Loucy (cell line): ENCODE data around the gene DLG2.

Source experiments
- H2AFZ ChIP-seq: fragments of 200-600 bp; sonication (generic); 2 replicates; pipeline ENCODE4 v1.6.0; 2016; ENCODE audit warnings: antibody characterized with exemption, mild to moderate bottlenecking, low read length, moderate library complexity
- H3F3A ChIP-seq: fragments of 200-600 bp; 2 replicates; pipeline ENCODE4 v1.6.0; 2016; ENCODE audit warnings: antibody characterized with exemption, low read depth, mild to moderate bottlenecking
- H3K27me3 ChIP-seq: fragments of 200-600 bp; sonication (generic); 2 replicates; pipeline ENCODE4 v1.6.1; 2014; ENCODE audit warnings: low read length, mild to moderate bottlenecking; ENCODE audit not compliant: insufficient read depth, poor library complexity, severe bottlenecking
- H3K36me3 ChIP-seq: fragments of 200-600 bp; sonication (generic); 2 replicates; pipeline ENCODE4 v1.6.1; 2016; ENCODE audit warnings: low read length; ENCODE audit not compliant: insufficient read depth
- H3K4me1 ChIP-seq: fragments of 200-600 bp; sonication (generic); 2 replicates; pipeline ENCODE4 v1.5.1; 2014; ENCODE audit warnings: low read length, mild to moderate bottlenecking; ENCODE audit not compliant: insufficient read depth, poor library complexity, severe bottlenecking
- H3K4me2 ChIP-seq: fragments of 200-600 bp; sonication (generic); 2 replicates; pipeline ENCODE4 v1.6.0; 2014; ENCODE audit warnings: antibody characterized with exemption, low read length, low read depth, mild to moderate bottlenecking; ENCODE audit not compliant: poor library complexity, severe bottlenecking
- H3K4me3 ChIP-seq: fragments of 200-600 bp; sonication (generic); 2 replicates; pipeline ENCODE4 v1.5.1; 2014; ENCODE audit warnings: low read length, mild to moderate bottlenecking, mixed read lengths; ENCODE audit not compliant: poor library complexity, severe bottlenecking
- H3K79me2 ChIP-seq: fragments of 200-600 bp; sonication (generic); 2 replicates; pipeline ENCODE4 v1.6.1; 2014; ENCODE audit warnings: low read length; ENCODE audit not compliant: insufficient read depth
- H3K9ac ChIP-seq: fragments of 200-600 bp; sonication (generic); 2 replicates; pipeline ENCODE4 v1.6.0; 2014; ENCODE audit warnings: mild to moderate bottlenecking, low read depth, low read length, moderate library complexity; ENCODE audit not compliant: poor library complexity, severe bottlenecking
- H3K9me2 ChIP-seq: fragments of 200-600 bp; sonication (generic); replicated peaks from 2 replicates; pipeline ENCODE4 v1.6.1; 2016; ENCODE audit warnings: low read depth, low read length, mixed read lengths
- H3K9me3 ChIP-seq: fragments of 200-600 bp; sonication (generic); 2 replicates; pipeline ENCODE4 v1.6.1; 2014; ENCODE audit warnings: mild to moderate bottlenecking, antibody characterized with exemption, low read length, low read depth; ENCODE audit not compliant: insufficient read depth
- H4K20me1 ChIP-seq: fragments of 200-600 bp; sonication (generic); 2 replicates; pipeline ENCODE4 v1.6.0; 2014; ENCODE audit warnings: antibody characterized with exemption, low read length, mild to moderate bottlenecking; ENCODE audit not compliant: insufficient read depth, poor library complexity, severe bottlenecking
- EZH2phosphoT487 ChIP-seq: fragments of 200-600 bp; IDR thresholded peaks from 2 replicates; pipeline ENCODE4 v1.6.1; 2018; ENCODE audit warnings: antibody characterized with exemption, mild to moderate bottlenecking, moderate library complexity, borderline replicate concordance
- TF ChIP-seq, protein P1 (sequence below): fragments of 200-600 bp; sonication (generic); conservative IDR thresholded peaks from 2 replicates; pipeline ENCODE4 v1.5.1; 2014; ENCODE audit warnings: mild to moderate bottlenecking, antibody characterized with exemption, low read length

DLG2 gene

DNA sequence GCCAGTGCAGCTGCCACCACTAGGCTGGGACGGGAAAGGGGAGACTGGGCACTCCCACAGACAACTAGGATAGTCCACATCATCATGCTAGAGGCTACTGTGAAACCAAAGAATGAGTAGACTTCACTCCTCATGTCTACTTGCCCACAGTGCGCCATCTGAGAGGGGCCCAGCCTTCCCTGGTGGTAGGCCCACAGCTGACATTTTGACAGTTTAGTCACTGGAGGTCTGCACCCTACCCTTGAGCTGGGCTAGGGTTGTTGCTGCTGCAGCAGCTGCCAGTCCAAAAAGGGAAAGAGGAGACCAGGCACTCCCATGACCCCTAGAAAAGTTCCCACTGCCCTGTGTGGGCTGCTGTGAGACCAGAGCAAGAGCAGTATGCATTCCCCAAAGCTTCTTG lies 141.2 kb downstream of the DLG2 start:
- Histone ChIP-seq H3F3A (no peaks in the 10 kb centered on the region), H3K4me3 (no peak overlapping the region), H2AFZ (no peak overlapping the region), H3K4me2 (no peak overlapping the region), H3K9me3 (no peaks in the 10 kb centered on the region), H3K27me3 (no peaks in the 10 kb centered on the region), H3K79me2 (no peaks in the 10 kb centered on the region), H3K4me1 (no peaks in the 10 kb centered on the region), H3K9ac (no peak overlapping the region), H3K9me2 (no peaks in the 10 kb centered on the region), H3K36me3 (no peaks in the 10 kb centered on the region), H4K20me1 (no peaks in the 10 kb centered on the region)
- TF ChIP-seq, protein P1, sequence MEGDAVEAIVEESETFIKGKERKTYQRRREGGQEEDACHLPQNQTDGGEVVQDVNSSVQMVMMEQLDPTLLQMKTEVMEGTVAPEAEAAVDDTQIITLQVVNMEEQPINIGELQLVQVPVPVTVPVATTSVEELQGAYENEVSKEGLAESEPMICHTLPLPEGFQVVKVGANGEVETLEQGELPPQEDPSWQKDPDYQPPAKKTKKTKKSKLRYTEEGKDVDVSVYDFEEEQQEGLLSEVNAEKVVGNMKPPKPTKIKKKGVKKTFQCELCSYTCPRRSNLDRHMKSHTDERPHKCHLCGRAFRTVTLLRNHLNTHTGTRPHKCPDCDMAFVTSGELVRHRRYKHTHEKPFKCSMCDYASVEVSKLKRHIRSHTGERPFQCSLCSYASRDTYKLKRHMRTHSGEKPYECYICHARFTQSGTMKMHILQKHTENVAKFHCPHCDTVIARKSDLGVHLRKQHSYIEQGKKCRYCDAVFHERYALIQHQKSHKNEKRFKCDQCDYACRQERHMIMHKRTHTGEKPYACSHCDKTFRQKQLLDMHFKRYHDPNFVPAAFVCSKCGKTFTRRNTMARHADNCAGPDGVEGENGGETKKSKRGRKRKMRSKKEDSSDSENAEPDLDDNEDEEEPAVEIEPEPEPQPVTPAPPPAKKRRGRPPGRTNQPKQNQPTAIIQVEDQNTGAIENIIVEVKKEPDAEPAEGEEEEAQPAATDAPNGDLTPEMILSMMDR, result no peak
- no peak for TF ChIP-seq EZH2phosphoT487

DNA sequence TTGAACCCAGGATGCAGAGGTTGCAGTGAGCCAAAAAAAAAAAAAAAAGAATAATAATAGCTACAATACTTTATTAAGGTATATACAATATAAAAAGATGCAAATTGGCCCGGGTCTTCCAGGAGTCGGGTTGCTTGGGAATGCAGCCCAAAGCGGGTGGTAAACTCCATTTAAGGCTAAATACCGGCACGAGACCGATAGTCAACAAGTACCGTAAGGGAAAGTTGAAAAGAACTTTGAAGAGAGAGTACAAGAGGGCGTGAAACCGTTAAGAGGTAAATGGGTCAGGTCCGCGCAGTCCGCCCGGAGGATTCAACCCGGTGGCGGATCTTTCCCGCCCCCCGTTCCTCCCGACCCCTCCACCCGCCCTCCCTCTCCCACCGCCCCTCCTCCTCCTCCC lies 143.3 kb downstream of the DLG2 start:
- H3F3A ChIP-seq, result no peaks in the 10 kb centered on the region
- H4K20me1 ChIP-seq, result no peaks in the 10 kb centered on the region
- H3K36me3 ChIP-seq, result no peaks in the 10 kb centered on the region
- H3K9ac ChIP-seq, result no peak overlapping the region
- no peaks in the 10 kb centered on the region for H3K79me2 ChIP-seq
- H3K9me2 ChIP-seq, result no peaks in the 10 kb centered on the region
- H3K4me2 ChIP-seq, result no peak overlapping the region
- TF ChIP-seq EZH2phosphoT487, result no peak
- TF ChIP-seq, protein P1, result no peak
- no peak overlapping the region for H3K4me3 ChIP-seq
- no peaks in the 10 kb centered on the region for H3K4me1 ChIP-seq
- H3K27me3 ChIP-seq, result no peaks in the 10 kb centered on the region
- H2AFZ ChIP-seq, result no peak overlapping the region
- H3K9me3 ChIP-seq, result no peaks in the 10 kb centered on the region

GRCh38 chr11:85481862-85482261 lies 145.3 kb downstream of the DLG2 start:
- Histone ChIP-seq H3K9me2 (no peaks in the 10 kb centered on the region), H4K20me1 (no peaks in the 10 kb centered on the region), H3K36me3 (no peaks in the 10 kb centered on the region), H3K4me3 (no peak overlapping the region), H2AFZ (no peak overlapping the region), H3K79me2 (no peaks in the 10 kb centered on the region), H3F3A (no peaks in the 10 kb centered on the region), H3K4me2 (no peak overlapping the region), H3K9me3 (no peaks in the 10 kb centered on the region), H3K4me1 (no peaks in the 10 kb centered on the region), H3K27me3 (no peaks in the 10 kb centered on the region), H3K9ac (no peak overlapping the region)
- TF ChIP-seq EZH2phosphoT487, result no peak
- TF ChIP-seq, protein P1, result no peak
